ENCODE data around the gene NTN5.

NTN5 gene

DNA sequence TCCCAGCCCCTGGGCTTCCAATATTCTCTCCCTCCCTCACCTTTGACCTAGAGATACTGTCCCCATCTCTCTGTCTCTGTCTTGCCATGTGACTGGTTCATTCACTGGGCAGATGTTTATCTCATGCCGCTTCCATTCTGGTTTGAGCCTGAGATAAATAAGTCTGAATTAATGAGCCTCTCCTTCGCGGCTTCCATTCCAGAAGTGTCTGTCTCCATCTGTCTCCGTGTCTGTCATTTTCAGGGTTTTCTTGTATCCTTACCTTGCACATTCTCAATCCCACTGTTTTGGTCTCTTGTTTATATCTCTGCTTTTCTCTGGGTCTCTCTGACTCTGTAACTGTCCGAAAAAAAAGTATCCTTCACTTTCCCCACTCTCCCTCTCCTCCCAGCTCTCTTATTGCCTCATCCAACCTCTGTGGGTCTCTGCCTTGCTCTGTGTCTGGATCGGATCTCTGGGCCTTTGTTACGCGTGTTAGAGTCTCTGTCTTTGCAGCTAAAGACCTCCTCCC lies 49.2 kb downstream of the NTN5 start:
- Histone ChIP-seq H3K36me3 (ENCODE audit: control insufficient read depth in 4 of 4, insufficient read depth in 4 of 4, low read length in 3 of 4) (peaks cover 0 to 15% (median 9%) of the 10 kb centered on the region in 4 experiments), H3K27ac (ENCODE audit: insufficient read depth in 1 of 2, low read depth in 1 of 2, low read length in 2 of 2, poor library complexity in 1 of 2, severe bottlenecking in 2 of 2) (peak overlapping the region; percentile 23 to 77), H3K4me3 (ENCODE audit: control insufficient read depth in 1 of 7, extremely low read depth in 1 of 7, insufficient read depth in 4 of 7, low read depth in 2 of 7, low read length in 6 of 7) (peak overlapping the region in 6 of 7 experiments; percentile 43 to 73 (median 60)), H3K27me3 (replicated peaks in 2 of 5; ENCODE audit: control insufficient read depth in 4 of 5, insufficient read depth in 5 of 5, low read length in 4 of 5) (no peaks in the 10 kb centered on the region), H3K4me1 (ENCODE audit: control extremely low read depth in 1 of 4, control insufficient read depth in 4 of 4, insufficient read depth in 4 of 4, low read length in 3 of 4) (peaks cover 0 to 30% (median 20%) of the 10 kb centered on the region in 4 experiments), H3K9me3 (ENCODE audit: control extremely low read depth in 1 of 5, control insufficient read depth in 4 of 5, insufficient read depth in 2 of 5, low read depth in 1 of 5, low read length in 4 of 5) (no peaks in the 10 kb centered on the region)
- ChIA-PET CTCF (interaction anchor here (0.8 to 2.3 kb wide), 5 partner anchors 8 to 15 kb away, joined by 3 to 6 read pairs (median 3); no protein-coding TSS in a partner anchor), POLR2A (interaction anchor here (0.5 to 1.1 kb wide), 3 partner anchors 143 to 221 kb away, joined by 4 to 5 read pairs (median 4); no protein-coding TSS in a partner anchor)
- no peak for DNase-seq
- 58% methylated on average over 8 of the region's 8 CpGs for WGBS (ENCODE audit: insufficient coverage)

DNA sequence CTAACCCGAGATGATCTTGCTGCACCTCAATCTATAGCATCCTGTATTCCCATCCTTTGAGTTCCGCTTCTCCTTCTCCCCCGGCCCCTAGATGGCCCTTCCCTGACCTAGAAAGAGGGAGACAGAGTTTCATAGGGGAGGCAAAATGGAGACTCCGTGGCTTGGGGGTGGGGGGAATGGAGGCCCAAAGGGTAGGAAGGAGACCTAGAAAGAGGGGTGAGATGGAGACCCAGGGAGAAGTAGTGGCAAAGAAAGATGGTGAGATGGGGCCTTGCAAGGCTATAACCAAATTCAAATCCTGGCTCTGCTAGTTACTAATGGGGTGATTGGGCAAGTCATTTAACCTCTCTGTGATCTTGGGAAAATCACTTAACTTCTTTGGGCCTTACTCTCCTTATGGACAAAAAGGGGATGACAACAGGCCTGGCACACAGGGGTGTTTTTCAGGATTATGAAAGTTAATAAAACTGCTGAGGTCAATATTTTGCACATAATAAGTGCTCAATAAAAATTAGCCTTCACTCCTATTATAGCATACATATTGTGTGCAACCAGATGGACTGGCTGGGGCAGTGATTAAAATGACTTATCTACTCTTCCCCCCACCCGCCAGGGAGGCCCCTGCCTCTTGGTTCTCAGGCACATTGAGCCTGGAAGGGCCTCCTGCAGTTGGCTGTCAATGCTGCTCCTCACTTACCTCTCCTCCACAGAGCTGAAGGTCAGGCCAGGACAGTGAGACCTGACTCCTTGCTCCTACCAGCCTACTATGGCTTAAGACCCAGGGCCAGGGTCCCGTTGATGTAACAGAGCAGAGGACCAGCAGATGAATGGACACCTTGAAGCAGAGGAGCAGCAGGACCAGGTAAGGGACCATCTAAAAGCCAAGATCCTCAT lies 52.9 kb downstream of the NTN5 start:
- peak in 1 of 3 donors; percentile 52 for DNase-seq
- WGBS (ENCODE audit: insufficient coverage), result 50% methylated on average over 2 of the region's 6 CpGs
- POLR2A ChIA-PET, result interaction anchor here (1.0 to 1.3 kb wide), 2 partner anchors 11 to 18 kb away, joined by 3 to 4 read pairs; no protein-coding TSS in a partner anchor
- Histone ChIP-seq H3K27ac (ENCODE audit: insufficient read depth in 1 of 2, low read depth in 1 of 2, low read length in 2 of 2, poor library complexity in 1 of 2, severe bottlenecking in 2 of 2) (peak overlapping the region; percentile 55 to 98), H3K36me3 (ENCODE audit: control insufficient read depth in 4 of 4, insufficient read depth in 4 of 4, low read length in 3 of 4) (peaks cover 13 to 32% (median 22%) of the 10 kb centered on the region in 4 experiments), H3K4me1 (ENCODE audit: control extremely low read depth in 1 of 4, control insufficient read depth in 4 of 4, insufficient read depth in 4 of 4, low read length in 3 of 4) (peaks cover 7 to 49% (median 42%) of the 10 kb centered on the region in 4 experiments), H3K4me3 (ENCODE audit: control insufficient read depth in 1 of 7, extremely low read depth in 1 of 7, insufficient read depth in 4 of 7, low read depth in 2 of 7, low read length in 6 of 7) (peak overlapping the region; percentile 41 to 100 (median 94)), H3K27me3 (replicated peaks in 2 of 5; ENCODE audit: control insufficient read depth in 4 of 5, insufficient read depth in 5 of 5, low read length in 4 of 5) (no peaks in the 10 kb centered on the region), H3K9me3 (ENCODE audit: control extremely low read depth in 1 of 5, control insufficient read depth in 4 of 5, insufficient read depth in 2 of 5, low read depth in 1 of 5, low read length in 4 of 5) (no peaks in the 10 kb centered on the region)
- CTCF ChIA-PET, result interaction anchor here (1.0 to 3.2 kb wide), 5 partner anchors 11 to 34 kb away, joined by 3 to 14 read pairs (median 6); no protein-coding TSS in a partner anchor

DNA sequence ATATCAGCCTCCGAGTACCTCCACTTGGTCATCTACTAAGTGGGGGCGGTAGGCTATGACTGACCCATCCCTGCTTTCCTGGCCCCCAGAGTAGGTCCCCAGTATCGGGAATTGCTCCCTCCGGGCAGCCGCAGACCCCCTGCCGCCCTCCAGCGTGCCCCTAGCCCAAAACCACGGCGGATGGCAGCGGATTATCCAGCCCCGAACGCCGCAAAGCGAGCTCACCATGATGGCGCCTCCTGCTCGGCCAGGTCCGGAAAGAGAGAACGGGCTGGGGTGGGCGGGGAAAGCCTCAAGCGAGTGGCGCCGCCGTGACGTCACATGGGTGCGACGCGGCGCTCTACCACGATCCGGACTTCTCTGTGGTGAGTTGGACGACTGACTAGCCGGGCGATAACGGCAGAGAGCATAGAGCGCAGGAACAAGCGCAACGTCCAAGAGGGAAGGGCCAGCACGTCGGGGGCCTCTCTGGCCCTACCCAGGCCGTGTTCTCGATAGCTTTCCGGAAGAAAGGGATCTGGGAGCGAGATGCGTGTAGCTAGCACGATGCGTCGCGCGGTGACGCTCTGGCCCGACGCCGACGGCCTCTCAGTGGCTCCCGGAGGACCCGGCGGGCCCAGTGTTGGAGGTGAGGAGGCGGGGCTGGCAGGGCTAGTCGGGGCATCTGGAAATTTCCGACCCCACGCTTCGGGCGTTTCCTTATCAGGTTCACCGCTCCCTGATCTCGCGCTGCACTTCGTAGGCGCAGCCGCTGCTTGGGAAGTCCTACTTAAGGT lies 53.7 kb downstream of the NTN5 start, which contains the start of the genes RPL18 and SPHK2:
RPL18 (minus strand) TSS at position 263 of the 776 bp plus-strand sequence; CDS start at position 228, 35 bp downstream.
SPHK2 (plus strand) TSS at position 591 of the 776 bp plus-strand sequence. CDS start 1,009 bp downstream, outside the sequence.
- POLR2A ChIA-PET, result interaction anchor here (0.6 to 1.3 kb wide), 4 partner anchors 12 to 354 kb away, joined by 3 to 4 read pairs (median 3); partner anchors contain the start of gene EMP3
- Histone ChIP-seq H3K9me3 (ENCODE audit: control extremely low read depth in 1 of 5, control insufficient read depth in 4 of 5, insufficient read depth in 2 of 5, low read depth in 1 of 5, low read length in 4 of 5) (no peaks in the 10 kb centered on the region), H3K4me1 (ENCODE audit: control extremely low read depth in 1 of 4, control insufficient read depth in 4 of 4, insufficient read depth in 4 of 4, low read length in 3 of 4) (peaks cover 7 to 45% (median 35%) of the 10 kb centered on the region in 4 experiments), H3K27ac (ENCODE audit: insufficient read depth in 1 of 2, low read depth in 1 of 2, low read length in 2 of 2, poor library complexity in 1 of 2, severe bottlenecking in 2 of 2) (peak within 1 kb of the TSS; percentile 87 to 98), H3K36me3 (ENCODE audit: control insufficient read depth in 4 of 4, insufficient read depth in 4 of 4, low read length in 3 of 4) (peaks cover 13 to 38% (median 24%) of the 10 kb centered on the region in 4 experiments), H3K27me3 (replicated peaks in 2 of 5; ENCODE audit: control insufficient read depth in 4 of 5, insufficient read depth in 5 of 5, low read length in 4 of 5) (no peaks in the 10 kb centered on the region), H3K4me3 (ENCODE audit: control insufficient read depth in 1 of 7, extremely low read depth in 1 of 7, insufficient read depth in 4 of 7, low read depth in 2 of 7, low read length in 6 of 7) (peak within 1 kb of the TSS; percentile 83 to 100 (median 97))
- CTCF ChIA-PET, result interaction anchor here (1.0 to 3.2 kb wide), 3 partner anchors 10 to 33 kb away, joined by 3 to 14 read pairs (median 6); no protein-coding TSS in a partner anchor
- peak; percentile 100 for DNase-seq
- 0% methylated on average over 69 of the region's 69 CpGs for WGBS (ENCODE audit: insufficient coverage)

DNA sequence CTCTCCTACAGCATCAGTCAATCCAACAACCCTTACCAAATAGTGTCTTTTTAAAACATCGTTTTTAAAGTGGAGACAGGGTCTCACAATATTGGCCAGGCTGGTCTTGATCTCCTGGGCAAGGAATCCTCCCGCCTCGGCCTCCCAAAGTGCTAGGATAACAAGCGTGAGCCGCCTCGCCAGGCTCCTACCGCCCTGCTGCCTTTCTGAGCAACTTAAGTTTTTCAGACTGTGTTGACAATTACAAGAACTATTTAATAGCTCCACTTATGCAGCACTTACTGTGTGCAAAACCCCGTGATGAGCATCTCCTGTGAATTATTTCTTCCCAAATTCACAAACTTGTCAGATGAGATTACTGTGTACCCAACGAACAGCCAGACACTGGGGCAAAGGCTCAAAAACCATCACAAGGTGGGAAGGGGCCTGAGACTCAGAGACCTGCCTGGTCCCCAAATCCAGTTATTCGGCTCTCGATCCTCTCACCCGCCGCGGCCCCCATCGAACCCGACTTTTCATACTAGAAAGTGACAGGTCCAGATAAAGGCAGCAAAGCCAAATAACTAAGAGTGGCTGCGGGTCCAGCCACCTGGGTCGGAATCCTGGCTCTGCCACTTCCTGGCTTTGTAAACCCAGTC lies 54.4 kb downstream of the NTN5 start:
- Histone ChIP-seq H3K4me1 (ENCODE audit: control extremely low read depth in 1 of 4, control insufficient read depth in 4 of 4, insufficient read depth in 4 of 4, low read length in 3 of 4) (peaks cover 7 to 40% (median 30%) of the 10 kb centered on the region in 4 experiments), H3K4me3 (ENCODE audit: control insufficient read depth in 1 of 7, extremely low read depth in 1 of 7, insufficient read depth in 4 of 7, low read depth in 2 of 7, low read length in 6 of 7) (peak overlapping the region; percentile 83 to 100 (median 97)), H3K27me3 (replicated peaks in 2 of 5; ENCODE audit: control insufficient read depth in 4 of 5, insufficient read depth in 5 of 5, low read length in 4 of 5) (no peaks in the 10 kb centered on the region), H3K36me3 (ENCODE audit: control insufficient read depth in 4 of 4, insufficient read depth in 4 of 4, low read length in 3 of 4) (peaks cover 13 to 40% (median 24%) of the 10 kb centered on the region in 4 experiments), H3K27ac (ENCODE audit: insufficient read depth in 1 of 2, low read depth in 1 of 2, low read length in 2 of 2, poor library complexity in 1 of 2, severe bottlenecking in 2 of 2) (peak overlapping the region; percentile 87 to 98), H3K9me3 (ENCODE audit: control extremely low read depth in 1 of 5, control insufficient read depth in 4 of 5, insufficient read depth in 2 of 5, low read depth in 1 of 5, low read length in 4 of 5) (no peaks in the 10 kb centered on the region)
- ChIA-PET CTCF (interaction anchor here (1.9 to 3.2 kb wide), 2 partner anchors 9 to 15 kb away, joined by 6 to 14 read pairs; no protein-coding TSS in a partner anchor), POLR2A (interaction anchor here (0.6 to 1.3 kb wide), 5 partner anchors 12 to 354 kb away, joined by 3 to 4 read pairs (median 3); partner anchors contain the start of gene EMP3)
- WGBS (ENCODE audit: insufficient coverage), result 0% methylated on average over 14 of the region's 18 CpGs
- no peak for DNase-seq

DNA sequence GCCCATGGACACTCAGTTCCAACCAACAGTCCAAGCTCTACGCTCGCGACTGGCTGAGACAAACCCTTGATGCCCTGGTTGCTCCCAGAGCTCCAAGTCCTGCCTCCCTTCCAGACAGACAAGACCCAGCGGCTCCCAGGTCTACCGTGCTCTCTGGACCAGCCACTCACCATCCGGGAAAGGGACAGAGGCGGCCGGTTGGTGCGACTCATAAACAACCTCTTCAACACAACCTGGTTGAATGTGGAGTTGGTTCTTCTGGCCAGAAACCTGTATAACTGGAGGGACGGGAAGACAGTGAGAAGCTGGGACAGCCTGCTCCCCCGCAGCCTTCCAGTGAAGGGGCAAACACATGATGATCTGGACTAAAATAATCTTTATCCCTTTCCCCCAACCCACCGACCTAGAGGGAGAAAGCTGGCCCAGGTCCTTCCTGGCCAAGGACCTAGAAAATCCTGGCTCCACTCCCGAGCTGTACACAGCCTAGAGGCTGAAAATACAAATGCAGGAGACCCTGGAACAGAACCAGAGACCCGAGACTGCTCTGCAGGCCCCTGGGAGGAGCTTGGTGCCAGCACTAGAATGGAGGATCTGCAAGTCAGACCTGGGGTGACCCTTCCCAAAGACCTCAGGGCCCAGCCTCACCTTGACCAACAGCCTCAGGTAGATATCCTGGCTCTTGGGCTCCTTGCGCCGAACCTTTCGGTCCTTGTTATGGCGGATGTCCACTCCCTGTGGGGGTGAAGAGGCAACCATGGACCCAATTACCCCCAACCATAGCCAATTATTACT lies 55.5 kb downstream of the NTN5 start:
- Histone ChIP-seq H3K36me3 (ENCODE audit: control insufficient read depth in 4 of 4, insufficient read depth in 4 of 4, low read length in 3 of 4) (peaks cover 13 to 38% (median 24%) of the 10 kb centered on the region in 4 experiments), H3K4me3 (ENCODE audit: control insufficient read depth in 1 of 7, extremely low read depth in 1 of 7, insufficient read depth in 4 of 7, low read depth in 2 of 7, low read length in 6 of 7) (peak overlapping the region in 6 of 7 experiments; percentile 90 to 100 (median 98)), H3K4me1 (ENCODE audit: control extremely low read depth in 1 of 4, control insufficient read depth in 4 of 4, insufficient read depth in 4 of 4, low read length in 3 of 4) (peaks cover 7 to 37% (median 27%) of the 10 kb centered on the region in 4 experiments), H3K27me3 (replicated peaks in 2 of 5; ENCODE audit: control insufficient read depth in 4 of 5, insufficient read depth in 5 of 5, low read length in 4 of 5) (no peaks in the 10 kb centered on the region), H3K9me3 (ENCODE audit: control extremely low read depth in 1 of 5, control insufficient read depth in 4 of 5, insufficient read depth in 2 of 5, low read depth in 1 of 5, low read length in 4 of 5) (no peaks in the 10 kb centered on the region), H3K27ac (ENCODE audit: insufficient read depth in 1 of 2, low read depth in 1 of 2, low read length in 2 of 2, poor library complexity in 1 of 2, severe bottlenecking in 2 of 2) (peak overlapping the region; percentile 87 to 98)
- DNase-seq, result no peak
- POLR2A ChIA-PET, result interaction anchor here (0.7 to 0.9 kb wide), 2 partner anchors 16 to 1244 kb away, joined by 3 read pairs; no protein-coding TSS in a partner anchor
- CTCF ChIA-PET, result interaction anchor here (1.0 to 3.2 kb wide), 4 partner anchors 8 to 283 kb away, joined by 3 to 14 read pairs (median 4); no protein-coding TSS in a partner anchor
- WGBS (ENCODE audit: insufficient coverage), result 80% methylated on average over 12 of the region's 18 CpGs
